ENCODE data around the gene MVK. TPM values are rescaled to one million over a fixed set of nuclear protein-coding genes. Genes with fewer than 3 reads are reported as not detected.

The MVK gene
- total RNA-seq, 1 experiment from 2014 or later, result 19.2 TPM

DNA sequence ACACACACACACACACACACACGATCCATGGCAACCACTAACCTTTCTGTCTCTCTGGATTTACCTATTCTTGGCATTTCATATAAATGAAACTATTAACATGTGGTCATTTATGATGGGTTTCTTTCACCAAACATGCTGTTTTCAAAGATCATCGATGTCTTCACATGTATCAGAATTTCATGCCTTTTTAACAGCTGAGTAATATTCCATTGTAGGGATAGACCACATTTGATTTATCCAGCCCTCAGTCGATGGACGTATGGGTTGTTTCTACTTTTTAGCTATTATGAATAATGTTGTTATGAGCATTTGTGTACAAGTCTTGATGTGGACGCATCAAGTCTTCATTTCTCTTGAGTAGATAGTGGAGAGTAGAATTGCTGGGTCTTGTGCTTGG is 56.5 kb downstream of the MVK start:
- no peak overlapping the region for H3K4me2 ChIP-seq (ENCODE audit: insufficient read depth, insufficient read length, low read length)

More for the DNA sequence above, 56.5 kb downstream of the MVK start:
- peaks cover 5% of the 10 kb centered on the region for H3K27me3 Mint-ChIP-seq (ENCODE audit: low read depth)
- H2BK15ac ChIP-seq (ENCODE audit: low read depth, low read length), result no peak overlapping the region
- no peak overlapping the region for H4K5ac ChIP-seq (ENCODE audit: insufficient read length, low read depth, low read length)
- H3K56ac ChIP-seq (ENCODE audit: insufficient read length, low read depth, low read length), result no peak overlapping the region
- no peaks in the 10 kb centered on the region for H3K27me3 ChIP-seq (ENCODE audit: insufficient read depth, low read length)
- no peaks in the 10 kb centered on the region for H3K4me1 ChIP-seq (ENCODE audit: insufficient read depth, low read length)
- no peak overlapping the region for H2AFZ ChIP-seq (ENCODE audit: low read length)
- no peak overlapping the region for H3K14ac ChIP-seq (ENCODE audit: insufficient read depth, low read length)
- H3K18ac ChIP-seq (ENCODE audit: insufficient read length, low read depth, low read length), result no peak overlapping the region
- peaks cover 0 to 10% (median 0%) of the 10 kb centered on the region in 3 experiments; a peak in 3 of 7 replicates for H3K36me3 Mint-ChIP-seq (ENCODE audit: insufficient read depth in 1 of 3, low read depth in 3 of 3)
- H3K4ac ChIP-seq (ENCODE audit: low read depth, low read length), result no peak overlapping the region
- H2BK12ac ChIP-seq (ENCODE audit: insufficient read length, low read depth, low read length), result no peak overlapping the region
- no peaks in the 10 kb centered on the region for H3K79me1 ChIP-seq (ENCODE audit: insufficient read depth, low read depth, low read length, poor library complexity, severe bottlenecking)
- DNase-seq, result no peak
- H3K27ac ChIP-seq (ENCODE audit: insufficient read length, low read depth, low read length), result no peak overlapping the region
- no peaks in the 10 kb centered on the region for H4K20me1 ChIP-seq (ENCODE audit: control insufficient read depth, insufficient read depth, insufficient read length)
- WGBS (ENCODE audit: extremely low coverage, insufficient read length, low lambda C conversion rate), result no CpG with 5 or more reads among the region's 5 CpGs
- no peaks in the 10 kb centered on the region for H3K9me3 ChIP-seq (ENCODE audit: control insufficient read depth, low read depth, low read length)
- no peak overlapping the region for H4K8ac ChIP-seq (replicated peaks; ENCODE audit: insufficient read length, low read depth, low read length)
- no peak overlapping the region for H3K9ac ChIP-seq (ENCODE audit: extremely low read depth, insufficient read length, low read length)
- H3K23me2 ChIP-seq (ENCODE audit: insufficient read length, low read depth, low read length, poor library complexity, severe bottlenecking), result no peaks in the 10 kb centered on the region
- no peak overlapping the region for H3K23ac ChIP-seq (ENCODE audit: insufficient read length, low read depth, low read length)
- no peak overlapping the region for H3K27ac Mint-ChIP-seq
- TF ChIP-seq, protein P1, sequence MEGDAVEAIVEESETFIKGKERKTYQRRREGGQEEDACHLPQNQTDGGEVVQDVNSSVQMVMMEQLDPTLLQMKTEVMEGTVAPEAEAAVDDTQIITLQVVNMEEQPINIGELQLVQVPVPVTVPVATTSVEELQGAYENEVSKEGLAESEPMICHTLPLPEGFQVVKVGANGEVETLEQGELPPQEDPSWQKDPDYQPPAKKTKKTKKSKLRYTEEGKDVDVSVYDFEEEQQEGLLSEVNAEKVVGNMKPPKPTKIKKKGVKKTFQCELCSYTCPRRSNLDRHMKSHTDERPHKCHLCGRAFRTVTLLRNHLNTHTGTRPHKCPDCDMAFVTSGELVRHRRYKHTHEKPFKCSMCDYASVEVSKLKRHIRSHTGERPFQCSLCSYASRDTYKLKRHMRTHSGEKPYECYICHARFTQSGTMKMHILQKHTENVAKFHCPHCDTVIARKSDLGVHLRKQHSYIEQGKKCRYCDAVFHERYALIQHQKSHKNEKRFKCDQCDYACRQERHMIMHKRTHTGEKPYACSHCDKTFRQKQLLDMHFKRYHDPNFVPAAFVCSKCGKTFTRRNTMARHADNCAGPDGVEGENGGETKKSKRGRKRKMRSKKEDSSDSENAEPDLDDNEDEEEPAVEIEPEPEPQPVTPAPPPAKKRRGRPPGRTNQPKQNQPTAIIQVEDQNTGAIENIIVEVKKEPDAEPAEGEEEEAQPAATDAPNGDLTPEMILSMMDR (conservative IDR thresholded peaks at IDR 0.05), result no peak
- H2BK5ac ChIP-seq (ENCODE audit: insufficient read length, low read length), result no peak overlapping the region
- no peak overlapping the region for H2AK5ac ChIP-seq (ENCODE audit: insufficient read length, low read length)
- H3T11ph ChIP-seq (ENCODE audit: low read length), result no peak overlapping the region
- H2BK120ac ChIP-seq (ENCODE audit: low read depth, low read length, poor library complexity, severe bottlenecking), result no peak overlapping the region
- no peak overlapping the region for H3K4me3 Mint-ChIP-seq
- H3K79me2 ChIP-seq (ENCODE audit: insufficient read depth, low read length), result no peaks in the 10 kb centered on the region
- H4K91ac ChIP-seq (ENCODE audit: insufficient read length, low read depth, low read length), result no peak overlapping the region
- peaks cover 4 to 17% of the 10 kb centered on the region in 2 experiments for H3K9me3 Mint-ChIP-seq
- no peak overlapping the region for H2BK20ac ChIP-seq (ENCODE audit: low read depth, low read length, poor library complexity, severe bottlenecking)
- H3K4me1 Mint-ChIP-seq, result peaks cover 7 to 19% of the 10 kb centered on the region in 2 experiments

All from H9 (cell line).